ENCODE measurements around the gene PLCB3. TPM values are rescaled to one million over a fixed set of nuclear protein-coding genes. Genes with fewer than 3 reads are reported as not detected.

The PLCB3 gene
- total RNA-seq, 8 experiments from 2014 or later: 5.6 to 29.5 (median 9.8) TPM

GRCh38 chr11:64233913-64234586, 17.3 kb upstream of the PLCB3 start, which contains the start of gene VEGFB:
Gene VEGFB, plus strand, starts transcription at chr11:64234584. Its CDS starts 250 bp downstream, at chr11:64234834.
- in situ Hi-C loops (cut with MboI; ENCODE audit: low pct_unique_long_range_greater_than_20kb in 2 of 9, low sequenced_read_pairs in 9 of 9, unreplicated experiment in 9 of 9): no loop called here
- ATAC-seq (replicated peaks in 6 of 8): peak; percentile 27 to 50 (median 46)
- WGBS, 10 experiments: 0 to 7% (median 5%) methylated on average over 1 to 10 of the region's 62 CpGs; no CpG with 5 or more reads in 7 of the 10 experiments
- Histone ChIP-seq H3K4me1 (replicated peaks in 1 of 2) (peaks cover 14 to 29% of the 10 kb centered on the region in 2 donors), H3K4me3 (peak within 1 kb of the TSS; percentile 38 to 66 (median 53)), H3K27ac (peak within 1 kb of the TSS; percentile 42 to 77)

- Histone ChIP-seq H3K4me1 (replicated peaks in 1 of 2) (peaks cover 8 to 25% of the 10 kb centered on the region in 2 donors), H3K4me3 (peak overlapping the region; percentile 38 to 66 (median 53)), H3K27ac (peak overlapping the region; percentile 42 to 77)
- in situ Hi-C loops (cut with MboI; ENCODE audit: low pct_unique_long_range_greater_than_20kb in 2 of 9, low sequenced_read_pairs in 9 of 9, unreplicated experiment in 9 of 9): no loop called here
- ATAC-seq (replicated peaks in 6 of 8): peak; percentile 14 to 45 (median 38)
- 0% methylated on average over 1 of the region's 80 CpGs; no CpG with 5 or more reads in 9 of the 10 experiments for whole genome bisulfite sequencing, 10 experiments
Observed at GRCh38 chr11:64234647-64235379, 16.5 kb upstream of the PLCB3 start.

- ATAC-seq (replicated peaks in 6 of 8): no peak
- WGBS, 10 experiments: 67 to 98% (median 79%) methylated on average over 1 to 6 of the region's 12 CpGs; no CpG with 5 or more reads in 7 of the 10 experiments
- Histone ChIP-seq H3K4me3 (peak overlapping the region; percentile 38 to 66 (median 53)), H3K27ac (peak overlapping the region in 1 of 2 donors; percentile 77), H3K4me1 (replicated peaks in 1 of 2) (peaks cover 13 to 30% of the 10 kb centered on the region in 2 donors)
- in situ Hi-C loops (cut with MboI; ENCODE audit: low pct_unique_long_range_greater_than_20kb in 2 of 9, low sequenced_read_pairs in 9 of 9, unreplicated experiment in 9 of 9): no loop called here
Observed at GRCh38 chr11:64235437-64236161, 15.7 kb upstream of the PLCB3 start.

GRCh38 chr11:64237484-64237951, 13.8 kb upstream of the PLCB3 start:
- Histone ChIP-seq H3K4me1 (replicated peaks in 1 of 2) (peaks cover 9 to 27% of the 10 kb centered on the region in 2 donors), H3K4me3 (no peak overlapping the region), H3K27ac (no peak overlapping the region)
- 77 to 100% methylated on average over 1 to 4 of the region's 12 CpGs; no CpG with 5 or more reads in 8 of the 10 experiments for WGBS, 10 experiments
- in situ Hi-C loops (cut with MboI; ENCODE audit: low pct_unique_long_range_greater_than_20kb in 2 of 9, low sequenced_read_pairs in 9 of 9, unreplicated experiment in 9 of 9): no loop called here
- no peak for ATAC-seq (replicated peaks in 6 of 8)

DNA sequence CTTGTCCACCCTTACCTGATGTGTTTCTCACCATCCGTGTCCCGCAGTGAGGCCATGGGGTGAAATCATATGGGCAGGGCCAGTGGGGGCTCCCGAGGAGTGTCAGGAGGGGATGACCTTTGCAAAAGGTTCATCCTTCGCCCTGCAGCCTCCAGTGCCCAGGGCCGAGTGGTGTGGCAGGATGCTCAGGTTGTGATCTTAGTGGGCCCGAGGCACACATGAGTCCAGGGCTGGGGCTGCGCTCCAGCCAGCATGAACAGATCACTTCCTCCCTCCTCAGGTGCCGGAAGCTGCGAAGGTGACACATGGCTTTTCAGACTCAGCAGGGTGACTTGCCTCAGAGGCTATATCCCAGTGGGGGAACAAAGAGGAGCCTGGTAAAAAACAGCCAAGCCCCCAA, 13.3 kb upstream of the PLCB3 start:
- no peak overlapping the region for H3K4me3 ChIP-seq
- ATAC-seq (replicated peaks in 6 of 8): no peak
- H3K4me1 ChIP-seq (replicated peaks in 1 of 2): peaks cover 11 to 30% of the 10 kb centered on the region in 2 donors
- 83 to 100% (median 100%) methylated on average over 1 to 7 of the region's 9 CpGs; no CpG with 5 or more reads in 5 of the 10 experiments for WGBS, 10 experiments
- no peak overlapping the region for H3K27ac ChIP-seq
- in situ Hi-C loops (cut with MboI; ENCODE audit: low pct_unique_long_range_greater_than_20kb in 2 of 9, low sequenced_read_pairs in 9 of 9, unreplicated experiment in 9 of 9): no loop called here

- ATAC-seq (replicated peaks in 6 of 8): no peak
- 53 to 100% (median 88%) methylated on average over 1 to 4 of the region's 5 CpGs; no CpG with 5 or more reads in 3 of the 10 experiments for WGBS, 10 experiments
- H3K27ac ChIP-seq: no peak overlapping the region
- H3K4me3 ChIP-seq: no peak overlapping the region
- in situ Hi-C loops (cut with MboI; ENCODE audit: low pct_unique_long_range_greater_than_20kb in 2 of 9, low sequenced_read_pairs in 9 of 9, unreplicated experiment in 9 of 9): no loop called here
- peaks cover 11 to 23% of the 10 kb centered on the region in 2 donors for H3K4me1 ChIP-seq (replicated peaks in 1 of 2)
Observed at GRCh38 chr11:64238999-64239398, 12.3 kb upstream of the PLCB3 start.

- peak overlapping the region; percentile 90 to 99 for H3K27ac ChIP-seq
- in situ Hi-C loops (cut with MboI; ENCODE audit: low pct_unique_long_range_greater_than_20kb in 2 of 9, low sequenced_read_pairs in 9 of 9, unreplicated experiment in 9 of 9): no loop called here
- WGBS, 10 experiments: 0 to 100% (median 68%) methylated on average over 1 to 8 of the region's 11 CpGs; no CpG with 5 or more reads in 1 of the 10 experiments
- no peak for ATAC-seq (replicated peaks in 6 of 8)
- peaks cover 11 to 22% of the 10 kb centered on the region in 2 donors for H3K4me1 ChIP-seq (replicated peaks in 1 of 2)
- peak overlapping the region; percentile 52 to 81 (median 65) for H3K4me3 ChIP-seq
Observed at GRCh38 chr11:64239662-64240434, 11.5 kb upstream of the PLCB3 start.

- ATAC-seq (replicated peaks in 6 of 8): peak in 7 of 8 experiments; percentile 54 to 77 (median 68)
- peak within 1 kb of the TSS; percentile 52 to 81 (median 65) for H3K4me3 ChIP-seq
- WGBS, 10 experiments: 0 to 15% (median 1%) methylated on average over 3 to 12 of the region's 58 CpGs; no CpG with 5 or more reads in 3 of the 10 experiments
- peak within 1 kb of the TSS; percentile 90 to 99 for H3K27ac ChIP-seq
- in situ Hi-C loops (cut with MboI; ENCODE audit: low pct_unique_long_range_greater_than_20kb in 2 of 9, low sequenced_read_pairs in 9 of 9, unreplicated experiment in 9 of 9): no loop called here
- H3K4me1 ChIP-seq (replicated peaks in 1 of 2): peaks cover 11 to 18% of the 10 kb centered on the region in 2 donors
Observed at GRCh38 chr11:64240435-64241240, 10.7 kb upstream of the PLCB3 start, which contains the start of gene FKBP2. Gene FKBP2, plus strand, starts transcription at chr11:64241095. Its CDS starts 1,293 bp downstream, at chr11:64242388.

DNA sequence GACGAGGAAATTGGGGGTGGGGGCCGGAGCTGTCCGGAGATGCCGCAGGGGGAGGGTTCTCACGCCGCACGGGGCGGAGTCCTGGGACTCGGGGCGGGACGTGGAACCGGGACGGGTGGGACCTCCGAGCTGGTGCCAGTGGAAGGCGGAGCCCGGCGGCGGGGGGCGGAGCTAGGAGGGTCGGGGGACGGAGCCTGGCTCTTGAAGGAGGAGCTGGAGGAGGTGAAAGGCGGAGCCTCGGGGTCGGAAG, 10.2 kb upstream of the PLCB3 start:
- in situ Hi-C loops (cut with MboI; ENCODE audit: low pct_unique_long_range_greater_than_20kb in 2 of 9, low sequenced_read_pairs in 9 of 9, unreplicated experiment in 9 of 9): no loop called here
- no CpG with 5 or more reads among the region's 24 CpGs for WGBS, 10 experiments
- ATAC-seq (replicated peaks in 6 of 8): peak; percentile 64 to 82 (median 80)
- peak overlapping the region; percentile 90 to 99 for H3K27ac ChIP-seq
- peak overlapping the region; percentile 52 to 81 (median 65) for H3K4me3 ChIP-seq
- H3K4me1 ChIP-seq (replicated peaks in 1 of 2): peaks cover 11 to 17% of the 10 kb centered on the region in 2 donors

DNA sequence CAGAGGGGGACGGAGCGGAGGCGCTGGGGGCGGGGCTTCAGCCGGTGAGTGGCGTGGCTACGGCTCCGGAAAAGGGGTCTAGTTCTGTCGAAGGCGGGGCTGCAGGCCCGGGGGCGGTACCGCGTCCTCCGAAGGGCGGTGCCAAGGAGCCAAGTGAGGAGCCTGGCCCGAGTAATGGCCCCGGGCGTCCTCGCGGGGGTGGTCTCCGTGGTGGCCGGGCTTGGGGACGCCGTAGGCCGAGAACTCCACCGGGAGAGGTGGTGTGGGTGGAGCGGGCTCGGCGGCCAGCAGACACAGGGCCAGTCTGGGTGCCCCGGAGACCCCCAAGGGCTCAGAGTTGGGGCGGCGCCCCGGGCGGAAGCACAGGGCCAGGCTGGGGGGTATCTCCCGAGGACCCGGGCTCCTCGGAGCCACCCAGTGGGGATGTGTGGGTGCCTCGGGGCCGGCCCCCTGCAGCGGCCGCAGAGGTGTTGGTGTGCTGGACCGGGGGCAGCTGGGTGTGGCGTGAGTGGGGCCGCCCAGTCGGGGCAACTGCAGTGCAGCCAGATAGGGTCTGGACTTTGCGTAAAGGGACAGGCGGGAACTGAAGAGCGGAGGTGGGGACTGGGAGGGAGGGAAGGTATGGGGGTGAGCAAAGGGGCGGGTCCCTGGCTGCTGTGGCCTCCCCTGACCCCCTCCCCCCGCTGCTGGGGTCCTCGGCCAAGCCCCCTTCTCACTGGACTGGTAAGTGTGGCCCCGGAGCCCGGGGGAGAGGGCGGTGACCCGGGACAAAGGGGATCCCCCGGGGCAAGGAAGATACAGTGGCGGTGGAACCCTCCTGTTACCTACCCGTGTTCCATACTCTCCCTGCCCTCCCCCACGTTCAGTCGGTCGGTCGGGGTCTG, 9.6 kb upstream of the PLCB3 start:
- Histone ChIP-seq H3K27ac (peak overlapping the region; percentile 79 to 90), H3K4me3 (peak overlapping the region; percentile 52 to 81 (median 65)), H3K4me1 (replicated peaks in 1 of 2) (peaks cover 11 to 17% of the 10 kb centered on the region in 2 donors)
- ATAC-seq (replicated peaks in 6 of 8): peak; percentile 1 to 16 (median 4)
- WGBS, 10 experiments: 0% methylated on average over 1 to 2 of the region's 63 CpGs; no CpG with 5 or more reads in 6 of the 10 experiments
- in situ Hi-C loops (cut with MboI; ENCODE audit: low pct_unique_long_range_greater_than_20kb in 2 of 9, low sequenced_read_pairs in 9 of 9, unreplicated experiment in 9 of 9): no loop called here
